Left hindlimb (tissue), 1 donor: Measurements from ENCODE around the gene MED22.

ENCODE experiments used
- DNase-seq: peaks from one replicate; pipeline ENCODE4 v3.0.0-alpha.2; 2018

MED22 gene

DNA sequence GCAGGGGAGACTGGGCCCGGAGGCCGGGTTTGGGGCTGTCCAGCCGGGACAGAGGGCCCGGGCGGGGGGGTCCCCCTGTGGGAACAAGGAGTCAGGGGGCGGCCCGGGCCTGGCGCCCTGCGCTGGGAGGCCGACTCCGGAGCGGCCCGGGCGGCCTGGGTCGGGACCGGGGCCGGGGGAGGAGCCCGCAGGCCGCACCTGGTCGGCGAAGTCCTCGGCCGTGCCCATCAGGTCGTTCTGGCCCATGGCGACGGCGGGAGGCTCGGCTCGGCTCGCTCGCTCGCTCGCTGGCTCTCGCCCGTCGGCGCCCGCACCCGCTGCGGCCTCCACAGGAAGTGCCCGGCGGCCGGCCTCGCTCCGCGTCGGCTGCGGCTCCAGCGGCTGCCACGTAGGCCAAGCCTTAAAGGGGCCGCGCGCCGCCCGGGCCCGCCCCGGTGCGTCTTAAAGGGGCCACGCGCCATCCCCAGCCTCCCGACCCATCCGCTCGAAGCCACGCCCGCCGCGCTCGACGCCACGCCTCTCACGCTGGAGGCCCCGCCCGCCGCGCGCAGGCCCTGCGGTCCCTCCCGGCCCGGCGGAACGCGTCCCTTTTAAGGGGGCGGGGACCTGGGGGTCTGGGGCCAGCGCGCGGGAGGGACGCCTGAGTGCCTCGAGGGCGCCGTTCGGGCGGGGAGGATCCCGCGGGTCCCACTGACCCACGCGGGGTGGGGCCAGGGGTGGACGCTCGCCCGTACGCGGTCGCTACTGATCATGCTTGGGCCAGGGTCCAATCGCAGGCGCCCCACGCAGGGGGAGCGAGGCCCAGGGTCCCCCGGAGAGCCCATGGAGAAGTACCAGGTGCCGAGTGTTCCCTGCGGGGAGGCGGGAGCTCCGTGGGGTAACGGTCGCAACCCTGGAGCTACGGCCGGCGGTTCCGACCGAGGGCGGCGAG lies 28.1 kb upstream of the MED22 start, which contains the start of the genes STKLD1 and SURF4:
TSS of gene STKLD1 (plus strand) at position 643 of the 931 bp plus-strand sequence. CDS start at position 751, 108 bp downstream.
TSS of gene SURF4 (minus strand) at position 337 of the 931 bp plus-strand sequence. CDS start at position 246, 91 bp downstream.
- DNase-seq = peak; percentile 97

GRCh38 chr9:133375116-133375723 lies 27.3 kb upstream of the MED22 start:
- DNase-seq = no peak

DNA sequence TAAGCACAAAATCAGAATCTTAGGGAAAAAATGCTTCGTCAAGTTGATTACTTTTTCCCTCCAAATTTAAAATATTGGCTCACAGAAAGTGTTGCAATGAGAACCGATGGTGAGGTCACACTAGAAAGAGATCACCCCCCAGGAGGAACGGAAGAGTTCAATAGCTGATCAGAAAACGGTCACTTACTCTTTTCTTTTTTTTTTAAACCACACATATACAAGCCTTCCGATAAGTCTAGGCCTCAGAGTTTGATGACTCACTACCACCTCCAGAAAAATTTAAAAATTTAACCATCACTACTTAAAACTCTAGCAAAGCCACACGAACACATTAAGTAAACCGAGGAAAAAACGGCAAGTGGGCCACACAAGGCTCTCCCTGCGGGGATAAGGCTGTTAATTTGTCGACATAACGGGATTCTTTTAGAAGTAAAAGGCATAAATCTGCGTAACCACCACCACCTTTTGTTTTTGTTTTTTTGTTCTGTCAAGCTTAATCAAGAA lies 26.7 kb upstream of the MED22 start:
- no peak for DNase-seq

DNA sequence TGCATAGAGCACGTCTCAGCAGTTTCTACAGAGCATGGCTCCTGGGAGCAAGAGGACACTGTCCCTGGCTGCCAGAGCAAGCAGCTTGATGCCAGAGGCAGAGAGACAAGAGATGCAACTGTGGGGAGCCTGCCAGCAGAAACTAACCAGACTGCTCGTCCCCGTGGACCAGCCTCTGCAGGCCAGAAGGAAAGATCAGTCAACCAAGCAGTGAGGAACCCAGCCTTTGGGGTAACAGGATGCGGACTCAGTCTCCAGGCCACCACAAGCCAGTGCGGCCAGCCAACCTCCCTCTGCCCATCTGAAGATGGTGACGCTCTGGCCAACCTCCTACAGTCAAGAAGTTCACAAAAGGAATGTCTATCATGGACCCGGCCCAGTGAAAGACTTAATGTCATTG lies 24.2 kb upstream of the MED22 start:
- DNase-seq = no peak

GRCh38 chr9:133371261-133371711 lies 23.4 kb upstream of the MED22 start:
- no peak for DNase-seq

DNA sequence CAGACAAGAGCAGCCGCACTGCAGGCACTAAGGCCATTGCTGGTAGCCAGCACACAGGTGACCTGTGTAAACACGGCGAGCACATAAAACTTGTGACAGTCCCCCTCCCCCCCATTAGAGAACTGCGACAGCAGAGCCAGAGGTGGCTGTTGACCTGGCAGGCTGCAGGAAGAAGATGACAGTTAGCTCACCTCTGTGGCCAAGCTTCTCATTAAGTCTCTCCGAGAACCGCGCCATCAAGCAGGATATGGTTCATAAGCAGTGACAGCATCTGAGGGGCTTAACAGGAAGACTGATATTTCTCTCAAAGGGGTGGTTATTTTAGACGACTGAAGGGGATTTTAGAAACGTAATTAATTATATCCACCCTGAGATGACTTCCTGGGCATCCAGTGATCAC lies 22.8 kb upstream of the MED22 start:
- no peak for DNase-seq

DNA sequence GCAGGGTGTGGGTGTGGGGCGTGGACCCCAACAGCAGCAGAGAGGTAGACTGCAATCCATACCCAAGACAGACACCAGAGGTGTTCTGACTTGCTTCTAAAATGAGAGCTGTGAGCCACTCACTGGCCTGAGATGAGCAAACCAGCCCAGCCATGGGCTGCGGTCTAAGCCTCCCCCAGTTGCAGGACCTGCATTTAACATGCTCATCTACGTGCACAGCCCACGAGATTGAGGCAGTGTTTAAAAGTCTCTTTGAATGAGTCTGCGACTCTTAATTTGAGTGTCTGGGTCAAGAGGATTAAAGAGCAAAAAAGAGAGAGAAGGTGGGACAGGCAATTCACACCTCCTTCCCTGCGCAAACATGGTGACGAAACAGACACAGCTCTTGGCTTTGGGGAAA lies 22.0 kb upstream of the MED22 start:
- no peak for DNase-seq

- no peak for DNase-seq
Observed at GRCh38 chr9:133369422-133369821, 21.5 kb upstream of the MED22 start.

GRCh38 chr9:133368249-133368881 lies 20.4 kb upstream of the MED22 start:
- no peak for DNase-seq

DNA sequence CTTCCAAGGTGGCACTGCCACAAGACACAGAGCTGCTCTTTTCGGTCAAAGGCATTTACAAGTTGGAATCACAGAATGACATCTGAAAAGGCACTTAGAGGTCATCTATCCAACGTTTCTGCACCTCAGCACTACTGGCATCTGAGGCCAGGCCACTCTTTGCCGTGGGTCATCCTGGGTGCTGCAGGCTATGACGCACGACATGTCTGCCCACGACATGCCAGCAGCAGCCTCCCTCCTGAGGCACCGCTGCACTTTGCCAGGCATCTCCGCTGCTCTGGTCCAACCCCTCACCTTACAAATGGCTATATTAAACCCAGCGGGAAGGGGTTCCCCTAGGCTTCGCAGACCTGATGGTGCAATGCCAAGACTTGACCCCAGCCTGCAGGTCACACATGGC lies 19.8 kb upstream of the MED22 start:
- DNase-seq = no peak

- no peak for DNase-seq
Observed at GRCh38 chr9:133367221-133367620, 19.3 kb upstream of the MED22 start.

DNA sequence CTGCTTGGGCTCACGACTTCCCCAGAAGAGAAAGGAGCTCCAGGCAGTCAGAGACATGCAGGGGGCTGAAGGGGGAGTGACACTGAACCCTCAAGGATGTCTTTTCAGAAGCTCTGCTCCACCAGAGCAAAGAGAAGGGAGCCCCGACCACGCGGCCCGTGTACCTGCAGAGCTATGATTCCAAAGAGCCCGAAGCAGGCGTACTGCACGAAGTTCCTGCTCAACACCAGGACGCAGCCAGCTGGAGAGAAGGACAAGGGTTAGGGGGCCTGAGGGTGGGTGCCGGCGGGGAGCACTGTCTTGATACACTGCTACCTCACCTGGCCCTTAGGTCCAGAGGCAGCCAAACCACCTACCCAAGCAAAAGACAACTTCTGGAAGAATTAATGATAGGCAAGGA lies 18.5 kb upstream of the MED22 start:
- no peak for DNase-seq

GRCh38 chr9:133362359-133363044 lies 14.6 kb upstream of the MED22 start:
- DNase-seq = no peak

DNA sequence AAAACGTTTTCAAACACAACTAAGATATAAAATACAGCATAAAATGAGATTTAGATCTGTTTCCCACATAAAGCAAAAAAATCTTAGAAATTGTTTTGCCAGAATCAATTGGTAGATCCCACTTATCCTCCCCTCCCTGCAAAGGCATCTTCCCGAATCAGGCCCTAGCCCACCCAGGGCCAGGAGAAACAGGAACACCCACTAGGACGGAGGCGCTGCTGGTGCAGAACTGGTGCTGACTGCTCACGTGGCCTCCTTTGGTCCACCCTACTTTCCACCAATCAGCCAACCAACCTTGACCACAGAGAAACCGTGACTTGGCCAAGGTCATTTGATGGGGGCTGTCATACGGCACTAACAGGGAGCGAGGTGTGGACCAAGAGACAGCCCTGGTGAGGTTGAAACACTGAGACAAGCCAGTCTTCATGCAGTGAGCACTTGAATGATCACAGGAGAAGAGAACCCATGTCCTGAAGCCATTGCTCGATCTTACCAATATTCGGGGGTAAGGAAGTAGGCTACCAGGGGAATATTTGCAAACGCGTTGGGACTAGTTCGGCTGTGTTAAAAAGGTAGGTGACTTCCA lies 13.7 kb upstream of the MED22 start:
- no peak for DNase-seq

GRCh38 chr9:133360400-133361393 lies 12.8 kb upstream of the MED22 start:
- no peak for DNase-seq

DNA sequence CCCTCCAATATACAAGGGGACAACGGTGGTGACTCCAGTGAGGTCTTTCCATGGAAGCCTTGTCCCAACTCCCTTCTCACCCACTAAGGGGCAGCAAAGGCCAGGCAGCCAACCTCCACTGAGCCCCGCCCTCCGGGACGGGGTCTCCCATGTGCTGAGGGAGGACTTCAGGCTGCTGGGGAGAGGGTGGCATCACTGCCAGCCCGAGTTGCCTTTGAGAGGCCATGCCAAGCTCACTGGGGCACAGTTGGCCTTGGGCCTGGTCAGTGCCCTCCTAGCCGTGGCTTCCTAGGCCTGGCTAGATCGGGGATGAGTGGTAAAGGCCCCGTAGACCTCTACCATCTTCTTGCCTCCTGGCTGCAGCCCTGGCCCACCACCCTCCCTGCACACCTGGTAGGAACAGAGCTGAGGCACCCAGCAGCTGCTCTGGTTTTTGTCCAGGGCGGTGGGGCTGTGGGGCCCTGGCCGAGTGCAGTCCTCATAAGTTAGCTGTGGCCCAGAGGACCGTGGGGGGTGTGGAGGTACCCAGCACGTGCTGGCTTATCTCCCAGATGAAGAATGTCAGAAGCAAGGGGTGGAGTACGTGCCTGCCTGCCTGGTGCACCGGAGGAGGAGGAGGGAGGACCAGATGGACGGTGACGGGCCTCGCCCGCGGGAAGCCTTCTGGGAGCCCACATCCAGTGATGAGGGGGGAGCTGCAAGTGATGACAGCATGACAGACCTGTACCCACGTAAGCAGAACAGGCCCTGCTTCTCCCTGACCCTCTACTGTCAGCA lies 11.7 kb upstream of the MED22 start:
- DNase-seq = no peak

DNA sequence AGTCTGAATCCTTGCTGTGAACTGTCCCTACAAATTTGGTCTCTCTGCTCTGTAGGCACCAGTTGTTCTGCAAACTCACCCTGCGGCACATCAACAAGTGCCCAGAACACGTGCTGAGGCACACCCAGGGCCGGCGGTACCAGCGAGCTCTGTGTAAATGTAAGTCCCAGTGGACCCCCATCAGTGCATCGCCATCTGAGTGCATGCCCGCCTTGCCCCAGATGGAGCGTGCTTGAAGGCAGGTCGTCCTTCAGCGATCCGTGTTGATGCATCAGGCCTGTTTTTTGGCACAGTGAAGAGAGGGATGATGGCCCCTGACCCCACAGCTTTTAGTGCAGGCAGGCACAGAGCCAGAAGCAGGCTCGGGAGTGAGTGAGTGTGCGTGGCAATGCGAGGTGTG lies 9.7 kb upstream of the MED22 start:
- DNase-seq = no peak

GRCh38 chr9:133356391-133357091 lies 8.6 kb upstream of the MED22 start, which contains the start of the genes SURF1 and SURF2:
TSS of gene SURF1 (minus strand) at chr9:133356487. CDS start at chr9:133356453, 34 bp downstream.
TSS of gene SURF2 (plus strand) at chr9:133356550. CDS start at chr9:133356593, 43 bp downstream.
- DNase-seq = peak; percentile 89

- no peak for DNase-seq
Observed at GRCh38 chr9:133355881-133356357, 8.0 kb upstream of the MED22 start.
